ENCODE measurements around the gene PLCB1. TPM values are rescaled to one million over a fixed set of nuclear protein-coding genes. Genes with fewer than 3 reads are reported as not detected.

PLCB1 gene
- total and polyA plus RNA-seq, 2 of the 4 experiments (the other 2 are of a cell fraction) = 5.6 to 16.1 TPM

DNA sequence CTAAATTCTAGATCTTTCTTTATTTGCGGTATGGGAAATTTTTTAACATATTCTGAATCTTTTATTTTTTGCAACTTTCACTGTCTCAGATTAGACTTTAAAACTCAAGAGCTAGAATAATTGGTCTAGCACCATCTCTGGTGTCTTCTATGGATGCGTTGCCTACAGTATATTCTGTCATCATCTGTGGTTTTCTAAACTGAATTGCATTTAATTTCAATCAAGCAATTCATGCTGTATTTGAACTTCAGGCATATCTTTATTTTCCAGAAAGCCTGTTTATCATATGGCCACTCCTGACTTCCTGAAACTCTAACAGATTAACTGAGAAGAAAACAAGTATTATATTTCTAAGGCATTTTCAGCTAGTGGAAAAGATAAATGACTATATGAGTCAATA, 281.6 kb downstream of the PLCB1 start:
- H3K56ac ChIP-seq (ENCODE audit: extremely low read depth, insufficient read depth, low read length) = no peak overlapping the region
- WGBS, 2 experiments (ENCODE audit: extremely low coverage in 2 of 2, insufficient read length in 1 of 2) = no CpG with 5 or more reads among the region's 2 CpGs
- H2BK15ac ChIP-seq (ENCODE audit: low read depth, low read length) = no peak overlapping the region
- in situ Hi-C loops (cut with MboI; ENCODE audit: low sequenced_read_pairs) (loop anchor here (25.0 kb wide), 1 partner anchor 299 kb away; no protein-coding TSS in a partner anchor), dilution Hi-C loops (cut with HindIII; ENCODE audit: low sequenced_read_pairs, unreplicated experiment) (no loop called here), intact Hi-C loops (cut with micrococcal nuclease) (no loop called here)
- no peak overlapping the region for H4K8ac ChIP-seq (ENCODE audit: low read depth in 2 of 2, low read length in 2 of 2)
- TF ChIP-seq CHD1 (IDR thresholded peaks at IDR 0.05; ENCODE audit: low read depth, low read length) (no peak), CEBPB (IDR thresholded peaks at IDR 0.05; ENCODE audit: low read depth, low read length) (no peak), FOS (IDR thresholded peaks at IDR 0.05; ENCODE audit: low read depth, low read length) (no peak), SMC3 (IDR thresholded peaks at IDR 0.05; ENCODE audit: low read depth, low read length) (no peak), MAFK (IDR thresholded peaks at IDR 0.05; ENCODE audit: low read depth, low read length) (no peak), NFE2L2 (IDR thresholded peaks at IDR 0.05; ENCODE audit: low read depth, low read length) (no peak), RAD21 (IDR thresholded peaks at IDR 0.05; ENCODE audit: low read length) (no peak)
- TF ChIP-seq, protein P1, sequence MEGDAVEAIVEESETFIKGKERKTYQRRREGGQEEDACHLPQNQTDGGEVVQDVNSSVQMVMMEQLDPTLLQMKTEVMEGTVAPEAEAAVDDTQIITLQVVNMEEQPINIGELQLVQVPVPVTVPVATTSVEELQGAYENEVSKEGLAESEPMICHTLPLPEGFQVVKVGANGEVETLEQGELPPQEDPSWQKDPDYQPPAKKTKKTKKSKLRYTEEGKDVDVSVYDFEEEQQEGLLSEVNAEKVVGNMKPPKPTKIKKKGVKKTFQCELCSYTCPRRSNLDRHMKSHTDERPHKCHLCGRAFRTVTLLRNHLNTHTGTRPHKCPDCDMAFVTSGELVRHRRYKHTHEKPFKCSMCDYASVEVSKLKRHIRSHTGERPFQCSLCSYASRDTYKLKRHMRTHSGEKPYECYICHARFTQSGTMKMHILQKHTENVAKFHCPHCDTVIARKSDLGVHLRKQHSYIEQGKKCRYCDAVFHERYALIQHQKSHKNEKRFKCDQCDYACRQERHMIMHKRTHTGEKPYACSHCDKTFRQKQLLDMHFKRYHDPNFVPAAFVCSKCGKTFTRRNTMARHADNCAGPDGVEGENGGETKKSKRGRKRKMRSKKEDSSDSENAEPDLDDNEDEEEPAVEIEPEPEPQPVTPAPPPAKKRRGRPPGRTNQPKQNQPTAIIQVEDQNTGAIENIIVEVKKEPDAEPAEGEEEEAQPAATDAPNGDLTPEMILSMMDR (conservative IDR thresholded peaks at IDR 0.05; ENCODE audit: low read depth, low read length) = no peak
- TF ChIP-seq, protein P2, sequence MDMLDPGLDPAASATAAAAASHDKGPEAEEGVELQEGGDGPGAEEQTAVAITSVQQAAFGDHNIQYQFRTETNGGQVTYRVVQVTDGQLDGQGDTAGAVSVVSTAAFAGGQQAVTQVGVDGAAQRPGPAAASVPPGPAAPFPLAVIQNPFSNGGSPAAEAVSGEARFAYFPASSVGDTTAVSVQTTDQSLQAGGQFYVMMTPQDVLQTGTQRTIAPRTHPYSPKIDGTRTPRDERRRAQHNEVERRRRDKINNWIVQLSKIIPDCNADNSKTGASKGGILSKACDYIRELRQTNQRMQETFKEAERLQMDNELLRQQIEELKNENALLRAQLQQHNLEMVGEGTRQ (IDR thresholded peaks at IDR 0.05; ENCODE audit: low read depth, low read length) = no peak
- no peaks in the 10 kb centered on the region for H4K20me1 ChIP-seq (ENCODE audit: insufficient read depth, low read length)
- peaks cover 4% of the 10 kb centered on the region for H3K9me1 ChIP-seq (ENCODE audit: insufficient read depth, low read length)
- DNase-seq (no peak), ATAC-seq (ENCODE audit: low read depth) (no peak)
- H2BK120ac ChIP-seq (ENCODE audit: low read depth, low read length) = no peak overlapping the region
- H2AK5ac ChIP-seq (ENCODE audit: low read depth, low read length) = no peak overlapping the region
- H3K27ac ChIP-seq (ENCODE audit: insufficient read depth, low read length) = no peak overlapping the region
- H3K4me1 ChIP-seq (ENCODE audit: control insufficient read depth, insufficient read depth, low read length) = peaks cover 3% of the 10 kb centered on the region
- no peak overlapping the region for H4K5ac ChIP-seq (ENCODE audit: low read depth, low read length)
- no peak overlapping the region for H3K4ac ChIP-seq (ENCODE audit: low read depth, low read length)
- H2AFZ ChIP-seq (replicated peaks; ENCODE audit: low read length, poor library complexity) = no peak overlapping the region
- H2BK20ac ChIP-seq (ENCODE audit: low read depth, low read length) = no peak overlapping the region
- ChIA-PET POLR2A (ENCODE audit: unreplicated experiment) (no interaction called here), CTCF (interaction anchor here (0.7 kb wide), 1 partner anchor 19 kb away, joined by 3 read pairs; no protein-coding TSS in a partner anchor)
- no peaks in the 10 kb centered on the region for H3K36me3 ChIP-seq (ENCODE audit: control insufficient read depth, insufficient read depth, low read length)
- H3K79me1 ChIP-seq (ENCODE audit: low read depth in 1 of 2, low read length in 2 of 2) = peaks cover 3 to 4% of the 10 kb centered on the region in 2 experiments; a peak in 2 of 4 replicates
- H2BK5ac ChIP-seq (ENCODE audit: low read depth, low read length, poor library complexity, severe bottlenecking) = no peak overlapping the region
- no peak overlapping the region for H3K18ac ChIP-seq (ENCODE audit: low read depth, low read length)
- no peaks in the 10 kb centered on the region for H3K9me3 ChIP-seq (ENCODE audit: control insufficient read depth, insufficient read depth, low read length)
- H3K27me3 ChIP-seq (ENCODE audit: control insufficient read depth, insufficient read depth, low read length) = no peaks in the 10 kb centered on the region
- H3K14ac ChIP-seq (replicated peaks; ENCODE audit: low read depth, low read length) = no peak overlapping the region
- BruUV-seq (replicated peaks) = no TSS peak
- no peak overlapping the region for H3K9ac ChIP-seq (ENCODE audit: low read depth, low read length)
- no peak overlapping the region for H2AK9ac ChIP-seq (replicated peaks; ENCODE audit: low read depth, low read length, poor library complexity)
- H3K23ac ChIP-seq (ENCODE audit: low read depth, low read length) = no peak overlapping the region
- H3K4me3 ChIP-seq (ENCODE audit: insufficient read depth, low read depth, low read length) = no peak overlapping the region
- H3K4me2 ChIP-seq (ENCODE audit: low read depth, low read length) = no peak overlapping the region
- no peak overlapping the region for H4K91ac ChIP-seq (ENCODE audit: insufficient read depth, low read depth, low read length)
